ENCODE measurements around the gene CFAP46. TPM values are rescaled to one million over a fixed set of nuclear protein-coding genes. Genes with fewer than 3 reads are reported as not detected.

CFAP46 gene
- polyA plus RNA-seq, 3 donors = 0.07 TPM; not detected in 2

GRCh38 chr10:132951926-132952325 is 9.6 kb upstream of the CFAP46 start:
- Histone ChIP-seq H3K27me3 (ENCODE audit: control insufficient read depth in 2 of 2, insufficient read depth in 2 of 2, low read length in 2 of 2) (peaks cover 4 to 5% of the 10 kb centered on the region in 2 donors), H3K9ac (ENCODE audit: insufficient read depth, low read length, poor library complexity, severe bottlenecking) (no peak overlapping the region), H3K79me2 (ENCODE audit: insufficient read depth, low read length) (no peaks in the 10 kb centered on the region), H3K36me3 (replicated peaks in 1 of 2; ENCODE audit: control insufficient read depth in 1 of 2, insufficient read depth in 2 of 2, low read length in 2 of 2) (no peaks in the 10 kb centered on the region), H4K20me1 (ENCODE audit: insufficient read depth, low read length) (no peaks in the 10 kb centered on the region), H3K4me3 (replicated peaks in 1 of 3; ENCODE audit: low read depth in 2 of 3, low read length in 3 of 3) (no peak overlapping the region), H3K9me3 (replicated peaks in 1 of 2; ENCODE audit: control insufficient read depth in 1 of 2, insufficient read depth in 1 of 2, low read length in 2 of 2) (no peaks in the 10 kb centered on the region), H3K4me2 (replicated peaks; ENCODE audit: extremely low read depth, low read length, poor library complexity, severe bottlenecking) (no peak overlapping the region), H3K27ac (ENCODE audit: low read depth in 1 of 2, low read length in 2 of 2) (no peak overlapping the region), H2AFZ (ENCODE audit: insufficient read depth, low read depth, low read length, poor library complexity, severe bottlenecking) (no peak overlapping the region), H3K4me1 (ENCODE audit: control insufficient read depth in 1 of 2, insufficient read depth in 2 of 2, low read length in 2 of 2) (no peaks in the 10 kb centered on the region)
- Mint-ChIP-seq H3K27ac (no peak overlapping the region), H3K4me1 (peaks cover 4% of the 10 kb centered on the region), H3K36me3 (no peaks in the 10 kb centered on the region), H3K4me3 (no peak overlapping the region), H3K27me3 (ENCODE audit: low read depth in 3 of 3) (peaks cover 18 to 39% (median 22%) of the 10 kb centered on the region in 3 donors), H3K9me3 (peaks cover 0 to 2% (median 0%) of the 10 kb centered on the region in 7 donors)
- no peak for DNase-seq
- no peak for TF ChIP-seq CTCF (IDR thresholded peaks at IDR 0.05)
- intact Hi-C loops (cut with micrococcal nuclease) = no loop called here
- 56% methylated on average over 8 of the region's 12 CpGs for WGBS (ENCODE audit: insufficient coverage)

- Histone ChIP-seq H3K4me1 (ENCODE audit: control insufficient read depth in 1 of 2, insufficient read depth in 2 of 2, low read length in 2 of 2) (no peaks in the 10 kb centered on the region), H3K9me3 (replicated peaks in 1 of 2; ENCODE audit: control insufficient read depth in 1 of 2, insufficient read depth in 1 of 2, low read length in 2 of 2) (peaks cover 0 to under 1% of the 10 kb centered on the region in 2 donors), H3K9ac (ENCODE audit: insufficient read depth, low read length, poor library complexity, severe bottlenecking) (no peak overlapping the region), H3K4me2 (replicated peaks; ENCODE audit: extremely low read depth, low read length, poor library complexity, severe bottlenecking) (no peak overlapping the region), H3K4me3 (replicated peaks in 1 of 3; ENCODE audit: low read depth in 2 of 3, low read length in 3 of 3) (no peak overlapping the region), H3K36me3 (replicated peaks in 1 of 2; ENCODE audit: control insufficient read depth in 1 of 2, insufficient read depth in 2 of 2, low read length in 2 of 2) (no peaks in the 10 kb centered on the region), H3K79me2 (ENCODE audit: insufficient read depth, low read length) (no peaks in the 10 kb centered on the region), H3K27me3 (ENCODE audit: control insufficient read depth in 2 of 2, insufficient read depth in 2 of 2, low read length in 2 of 2) (peaks cover 2 to 12% of the 10 kb centered on the region in 2 donors), H4K20me1 (ENCODE audit: insufficient read depth, low read length) (no peaks in the 10 kb centered on the region), H2AFZ (ENCODE audit: insufficient read depth, low read depth, low read length, poor library complexity, severe bottlenecking) (no peak overlapping the region), H3K27ac (ENCODE audit: low read depth in 1 of 2, low read length in 2 of 2) (no peak overlapping the region)
- Mint-ChIP-seq H3K4me1 (peaks cover 4% of the 10 kb centered on the region), H3K36me3 (no peaks in the 10 kb centered on the region), H3K27ac (peak overlapping the region in 1 of 7 donors; percentile 46), H3K9me3 (peaks cover 0 to 2% (median 0%) of the 10 kb centered on the region in 7 donors), H3K27me3 (ENCODE audit: low read depth in 3 of 3) (peaks cover 16 to 46% (median 37%) of the 10 kb centered on the region in 3 donors), H3K4me3 (no peak overlapping the region)
- TF ChIP-seq CTCF (IDR thresholded peaks at IDR 0.05) = no peak
- WGBS (ENCODE audit: insufficient coverage) = 97% methylated on average over 10 of the region's 10 CpGs
- intact Hi-C loops (cut with micrococcal nuclease) = no loop called here
- no peak for DNase-seq
These were observed 6.0 kb upstream of the CFAP46 start for GRCh38 chr10:132948351-132948750.

All from CD14-positive monocyte (primary cell).